Loucy (cell line): ENCODE data around the gene MYT1.

Experiments
- H2AFZ ChIP-seq: fragments of 200-600 bp; sonication (generic); 2 replicates; pipeline ENCODE4 v1.6.0; 2016; ENCODE audit warnings: antibody characterized with exemption, mild to moderate bottlenecking, low read length, moderate library complexity
- H3F3A ChIP-seq: fragments of 200-600 bp; 2 replicates; pipeline ENCODE4 v1.6.0; 2016; ENCODE audit warnings: antibody characterized with exemption, low read depth, mild to moderate bottlenecking
- H3K27me3 ChIP-seq: fragments of 200-600 bp; sonication (generic); 2 replicates; pipeline ENCODE4 v1.6.1; 2014; ENCODE audit warnings: low read length, mild to moderate bottlenecking; ENCODE audit not compliant: insufficient read depth, poor library complexity, severe bottlenecking
- H3K36me3 ChIP-seq: fragments of 200-600 bp; sonication (generic); 2 replicates; pipeline ENCODE4 v1.6.1; 2016; ENCODE audit warnings: low read length; ENCODE audit not compliant: insufficient read depth
- H3K4me1 ChIP-seq: fragments of 200-600 bp; sonication (generic); 2 replicates; pipeline ENCODE4 v1.5.1; 2014; ENCODE audit warnings: low read length, mild to moderate bottlenecking; ENCODE audit not compliant: insufficient read depth, poor library complexity, severe bottlenecking
- H3K4me2 ChIP-seq: fragments of 200-600 bp; sonication (generic); 2 replicates; pipeline ENCODE4 v1.6.0; 2014; ENCODE audit warnings: antibody characterized with exemption, low read length, low read depth, mild to moderate bottlenecking; ENCODE audit not compliant: poor library complexity, severe bottlenecking
- H3K4me3 ChIP-seq: fragments of 200-600 bp; sonication (generic); 2 replicates; pipeline ENCODE4 v1.5.1; 2014; ENCODE audit warnings: low read length, mild to moderate bottlenecking, mixed read lengths; ENCODE audit not compliant: poor library complexity, severe bottlenecking
- H3K79me2 ChIP-seq: fragments of 200-600 bp; sonication (generic); 2 replicates; pipeline ENCODE4 v1.6.1; 2014; ENCODE audit warnings: low read length; ENCODE audit not compliant: insufficient read depth
- H3K9ac ChIP-seq: fragments of 200-600 bp; sonication (generic); 2 replicates; pipeline ENCODE4 v1.6.0; 2014; ENCODE audit warnings: mild to moderate bottlenecking, low read depth, low read length, moderate library complexity; ENCODE audit not compliant: poor library complexity, severe bottlenecking
- H3K9me2 ChIP-seq: fragments of 200-600 bp; sonication (generic); replicated peaks from 2 replicates; pipeline ENCODE4 v1.6.1; 2016; ENCODE audit warnings: low read depth, low read length, mixed read lengths
- H3K9me3 ChIP-seq: fragments of 200-600 bp; sonication (generic); 2 replicates; pipeline ENCODE4 v1.6.1; 2014; ENCODE audit warnings: mild to moderate bottlenecking, antibody characterized with exemption, low read length, low read depth; ENCODE audit not compliant: insufficient read depth
- H4K20me1 ChIP-seq: fragments of 200-600 bp; sonication (generic); 2 replicates; pipeline ENCODE4 v1.6.0; 2014; ENCODE audit warnings: antibody characterized with exemption, low read length, mild to moderate bottlenecking; ENCODE audit not compliant: insufficient read depth, poor library complexity, severe bottlenecking
- EZH2phosphoT487 ChIP-seq: fragments of 200-600 bp; IDR thresholded peaks from 2 replicates; pipeline ENCODE4 v1.6.1; 2018; ENCODE audit warnings: antibody characterized with exemption, mild to moderate bottlenecking, moderate library complexity, borderline replicate concordance
- TF ChIP-seq, protein P1 (sequence below): fragments of 200-600 bp; sonication (generic); conservative IDR thresholded peaks from 2 replicates; pipeline ENCODE4 v1.5.1; 2014; ENCODE audit warnings: mild to moderate bottlenecking, antibody characterized with exemption, low read length

Gene MYT1

GRCh38 chr20:64225828-64226598, 61.8 kb downstream of the MYT1 start:
- no peak for TF ChIP-seq EZH2phosphoT487
- TF ChIP-seq, protein P1, sequence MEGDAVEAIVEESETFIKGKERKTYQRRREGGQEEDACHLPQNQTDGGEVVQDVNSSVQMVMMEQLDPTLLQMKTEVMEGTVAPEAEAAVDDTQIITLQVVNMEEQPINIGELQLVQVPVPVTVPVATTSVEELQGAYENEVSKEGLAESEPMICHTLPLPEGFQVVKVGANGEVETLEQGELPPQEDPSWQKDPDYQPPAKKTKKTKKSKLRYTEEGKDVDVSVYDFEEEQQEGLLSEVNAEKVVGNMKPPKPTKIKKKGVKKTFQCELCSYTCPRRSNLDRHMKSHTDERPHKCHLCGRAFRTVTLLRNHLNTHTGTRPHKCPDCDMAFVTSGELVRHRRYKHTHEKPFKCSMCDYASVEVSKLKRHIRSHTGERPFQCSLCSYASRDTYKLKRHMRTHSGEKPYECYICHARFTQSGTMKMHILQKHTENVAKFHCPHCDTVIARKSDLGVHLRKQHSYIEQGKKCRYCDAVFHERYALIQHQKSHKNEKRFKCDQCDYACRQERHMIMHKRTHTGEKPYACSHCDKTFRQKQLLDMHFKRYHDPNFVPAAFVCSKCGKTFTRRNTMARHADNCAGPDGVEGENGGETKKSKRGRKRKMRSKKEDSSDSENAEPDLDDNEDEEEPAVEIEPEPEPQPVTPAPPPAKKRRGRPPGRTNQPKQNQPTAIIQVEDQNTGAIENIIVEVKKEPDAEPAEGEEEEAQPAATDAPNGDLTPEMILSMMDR = no peak
- Histone ChIP-seq H3K79me2 (no peaks in the 10 kb centered on the region), H3K4me2 (no peak overlapping the region), H3K9me2 (no peaks in the 10 kb centered on the region), H3K4me1 (peaks cover 22% of the 10 kb centered on the region), H3K36me3 (no peaks in the 10 kb centered on the region), H3F3A (no peaks in the 10 kb centered on the region), H3K9ac (no peak overlapping the region), H4K20me1 (no peaks in the 10 kb centered on the region), H3K4me3 (no peak overlapping the region), H3K27me3 (no peaks in the 10 kb centered on the region), H2AFZ (no peak overlapping the region), H3K9me3 (no peaks in the 10 kb centered on the region)

DNA sequence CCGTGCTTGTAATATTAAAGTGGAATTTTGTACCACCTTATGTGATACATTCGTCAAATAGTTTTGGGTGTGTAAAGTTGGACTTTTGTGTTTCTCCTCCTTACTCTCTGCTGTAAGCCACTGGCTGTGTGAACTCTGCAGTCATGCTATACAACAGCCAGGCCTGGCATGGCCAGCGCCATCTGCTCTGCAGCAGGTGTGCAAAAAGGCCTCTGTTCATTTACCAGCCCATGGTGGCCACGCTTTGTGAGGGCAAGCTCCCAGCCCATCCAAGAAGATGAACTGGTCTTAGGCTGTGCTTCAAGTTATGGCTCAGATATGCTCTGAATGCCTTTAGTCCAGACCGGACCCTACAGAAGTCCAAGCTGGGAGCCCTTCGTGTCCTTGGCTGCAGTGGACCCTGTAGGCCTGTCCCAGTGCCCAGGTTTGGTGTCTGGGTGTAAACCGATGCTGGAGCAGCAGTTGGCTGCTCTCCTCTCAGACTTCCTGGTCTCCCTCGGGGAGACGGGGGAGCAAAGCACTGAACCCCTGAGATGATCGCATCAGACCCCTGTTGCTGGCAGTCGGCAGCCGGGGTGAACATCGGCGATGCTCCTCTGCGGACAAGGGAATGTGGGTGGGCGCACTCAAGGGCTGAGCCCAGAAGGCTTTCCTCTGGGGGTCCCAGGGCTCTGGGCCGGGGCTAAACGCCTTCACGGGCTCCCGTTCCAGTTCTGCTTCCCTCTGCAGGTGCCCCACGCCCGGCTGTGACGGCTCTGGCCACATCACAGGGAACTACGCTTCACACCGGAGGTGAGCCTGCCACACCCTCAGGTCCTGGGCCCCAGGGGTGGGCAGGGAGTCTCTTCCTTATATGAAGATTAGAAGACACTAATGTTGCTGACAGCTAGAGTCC, 62.7 kb downstream of the MYT1 start:
- Histone ChIP-seq H3K9ac (no peak overlapping the region), H3K27me3 (no peaks in the 10 kb centered on the region), H3K4me1 (peaks cover 22% of the 10 kb centered on the region), H3K4me3 (no peak overlapping the region), H3K4me2 (no peak overlapping the region), H3K36me3 (no peaks in the 10 kb centered on the region), H3K79me2 (no peaks in the 10 kb centered on the region), H3K9me2 (no peaks in the 10 kb centered on the region), H3K9me3 (no peaks in the 10 kb centered on the region), H2AFZ (no peak overlapping the region), H4K20me1 (no peaks in the 10 kb centered on the region), H3F3A (no peaks in the 10 kb centered on the region)
- TF ChIP-seq, protein P1 = no peak
- TF ChIP-seq EZH2phosphoT487 = no peak

DNA sequence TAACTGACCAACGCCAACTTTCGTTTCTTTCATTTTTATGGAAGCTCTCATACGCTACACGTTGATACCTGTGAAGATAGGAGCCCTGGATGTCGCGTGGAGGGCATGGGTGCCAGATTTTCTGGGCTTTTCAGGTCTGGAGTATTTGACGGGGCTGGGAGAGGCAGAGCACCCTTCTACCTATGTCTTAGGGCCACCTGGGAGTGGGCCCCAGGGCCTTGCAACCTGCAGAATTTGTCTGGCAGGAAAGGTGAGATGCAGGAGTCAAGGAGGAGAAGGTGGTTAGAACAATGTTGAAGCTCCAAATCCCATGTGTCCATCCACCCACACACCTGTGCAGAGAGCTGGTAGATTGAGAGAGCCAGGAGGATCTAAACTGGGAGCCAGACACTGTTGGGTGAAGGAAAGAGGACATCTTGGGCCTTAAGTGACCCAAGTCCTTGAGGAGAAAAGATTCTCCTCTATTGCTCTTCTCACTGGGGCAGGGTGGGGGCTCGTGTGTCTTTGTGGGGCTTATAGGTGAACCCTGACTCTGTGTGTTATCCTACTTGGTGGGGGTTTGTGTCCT, 63.9 kb downstream of the MYT1 start:
- no peaks in the 10 kb centered on the region for H4K20me1 ChIP-seq
- H2AFZ ChIP-seq = no peak overlapping the region
- no peaks in the 10 kb centered on the region for H3K36me3 ChIP-seq
- H3K4me2 ChIP-seq = no peak overlapping the region
- no peak overlapping the region for H3K4me3 ChIP-seq
- H3K79me2 ChIP-seq = no peaks in the 10 kb centered on the region
- no peak overlapping the region for H3K9ac ChIP-seq
- no peaks in the 10 kb centered on the region for H3K27me3 ChIP-seq
- TF ChIP-seq, protein P1 = no peak
- TF ChIP-seq EZH2phosphoT487 = no peak
- H3K9me2 ChIP-seq = no peaks in the 10 kb centered on the region
- H3K4me1 ChIP-seq = peaks cover 21% of the 10 kb centered on the region
- H3F3A ChIP-seq = no peaks in the 10 kb centered on the region
- H3K9me3 ChIP-seq = no peaks in the 10 kb centered on the region
